NCI-H82 treated with DMSO at 0.1 percent for 48 hours (cell line): ENCODE results near the gene ESF1.
A peak's percentile ranks its signal among the peaks of the same experiment; 100 is the strongest.
"Not testable (repeated sequence)": the region's sequence is repeated elsewhere in the genome, so short reads cannot be mapped to it uniquely, and the experiment has no call there.

ENCODE experiments used
- DNase-seq: peaks from one replicate; lab custom pipeline; 2025; ENCODE audit not compliant: unreplicated experiment; lab: John Stamatoyannopoulos, UW

The ESF1 gene

DNA sequence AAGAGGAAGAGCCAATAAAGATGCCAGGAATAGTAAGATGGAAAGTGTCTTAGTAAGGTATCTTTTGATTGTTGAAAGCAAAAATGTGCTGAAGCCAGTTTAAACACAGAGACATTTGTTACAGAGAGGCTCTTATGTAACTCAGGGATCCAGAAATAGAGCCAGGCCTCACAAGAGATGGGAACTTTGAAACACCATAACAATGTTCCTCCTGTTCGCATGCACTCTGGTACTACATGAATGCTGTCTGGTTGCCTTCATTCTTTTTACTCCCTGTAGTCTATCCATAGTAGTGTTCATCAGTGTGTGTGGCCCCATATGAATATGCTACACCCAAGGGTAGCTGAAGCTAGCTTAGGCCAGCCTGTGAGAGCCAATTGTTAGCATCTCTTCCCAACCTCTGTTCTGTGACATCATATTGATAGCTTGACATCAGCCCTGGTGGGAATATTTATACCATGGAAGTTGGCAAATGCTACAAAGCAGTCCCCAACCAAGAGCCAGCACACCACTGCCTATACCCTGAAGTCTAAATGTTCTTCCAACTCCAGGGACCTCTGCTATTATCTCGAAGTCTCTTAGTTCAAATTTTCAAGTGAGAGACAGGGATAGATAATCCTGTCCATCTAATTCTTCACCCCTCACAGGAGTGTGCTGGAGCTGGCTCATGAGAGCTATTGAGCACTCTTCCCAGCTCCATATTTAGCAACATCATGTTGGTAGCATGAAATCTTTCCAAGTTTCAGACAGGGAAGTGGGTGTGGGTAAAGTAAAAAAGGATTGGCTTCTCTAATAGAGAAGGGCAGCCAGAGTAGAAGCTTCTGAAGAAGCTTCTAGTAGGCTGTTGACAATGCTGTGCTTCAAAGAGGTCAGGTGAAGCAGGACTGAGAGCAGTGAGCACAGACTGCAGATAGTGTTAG, 7.1 kb upstream of the ESF1 start:
- DNase-seq = no peak

- DNase-seq = no peak
Observed at GRCh38 chr20:13790708-13791107, 6.0 kb upstream of the ESF1 start.

DNA sequence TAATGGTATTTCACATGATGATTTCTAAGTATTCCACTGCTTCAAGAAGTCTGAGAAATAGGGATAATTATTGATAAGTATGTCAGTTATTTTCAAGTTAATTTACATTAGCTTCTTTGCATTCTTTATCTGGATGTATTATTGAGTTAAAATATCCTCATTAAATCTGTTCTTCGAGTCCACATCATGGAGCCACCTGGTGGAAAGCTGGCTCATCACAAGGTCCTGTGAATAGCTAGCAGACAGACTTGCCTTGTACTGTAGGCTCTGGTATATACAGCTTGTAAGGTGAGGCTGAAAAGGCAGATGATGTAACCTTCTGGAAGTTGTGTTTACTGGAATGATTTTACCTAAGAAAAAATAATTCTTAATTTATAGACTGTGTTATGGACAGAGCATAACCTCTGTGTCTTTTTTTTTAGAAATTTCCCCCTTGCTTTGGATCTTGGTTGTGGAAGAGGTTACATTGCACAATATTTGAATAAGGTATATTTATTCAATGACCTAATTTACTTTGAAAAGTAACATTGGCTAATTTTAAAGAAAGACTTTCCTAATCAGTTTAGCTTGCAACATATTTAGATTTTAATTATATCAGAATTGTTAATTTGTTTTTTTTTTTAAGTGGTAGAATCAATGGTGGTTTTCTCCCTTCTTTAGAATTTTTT, 3.6 kb upstream of the ESF1 start:
- DNase-seq = peak; percentile 6

DNA sequence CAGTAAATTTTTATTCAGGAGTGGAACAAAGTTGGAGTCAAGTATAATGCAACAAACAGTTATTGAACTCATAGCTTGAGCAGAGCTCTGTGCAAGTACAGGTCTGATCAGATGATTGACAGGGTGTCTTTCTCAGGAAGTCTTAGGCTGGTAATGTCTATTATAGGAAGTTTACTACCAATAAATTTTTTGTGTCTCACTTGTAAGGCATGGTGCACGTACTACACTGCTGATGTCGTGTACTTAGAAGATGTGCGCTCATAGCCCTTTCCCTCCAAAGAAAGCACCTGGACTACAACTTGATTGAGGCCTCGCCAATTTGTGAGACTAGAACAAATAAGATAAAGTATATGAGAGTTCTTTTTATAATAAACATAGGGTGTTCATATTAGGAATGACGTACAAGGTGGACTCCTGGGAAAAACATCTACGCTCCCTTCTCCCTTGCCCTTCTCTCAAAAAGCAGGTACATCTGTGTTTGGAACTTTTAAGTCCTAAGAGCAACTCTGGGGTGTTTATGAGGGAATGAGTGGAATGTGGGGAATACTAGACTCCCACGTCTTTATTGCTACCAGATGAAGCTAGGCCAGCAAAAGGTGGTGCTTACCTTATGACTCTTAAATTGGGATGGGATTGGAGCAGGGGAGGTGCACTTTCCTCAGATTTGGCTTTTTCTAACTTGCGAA, 1.6 kb upstream of the ESF1 start:
- no peak for DNase-seq

- DNase-seq = no peak
Observed at GRCh38 chr20:13784271-13784892, 337 bp downstream of the ESF1 start.

- DNase-seq = no peak
Observed at GRCh38 chr20:13783528-13783927, 1.2 kb downstream of the ESF1 start.

DNA sequence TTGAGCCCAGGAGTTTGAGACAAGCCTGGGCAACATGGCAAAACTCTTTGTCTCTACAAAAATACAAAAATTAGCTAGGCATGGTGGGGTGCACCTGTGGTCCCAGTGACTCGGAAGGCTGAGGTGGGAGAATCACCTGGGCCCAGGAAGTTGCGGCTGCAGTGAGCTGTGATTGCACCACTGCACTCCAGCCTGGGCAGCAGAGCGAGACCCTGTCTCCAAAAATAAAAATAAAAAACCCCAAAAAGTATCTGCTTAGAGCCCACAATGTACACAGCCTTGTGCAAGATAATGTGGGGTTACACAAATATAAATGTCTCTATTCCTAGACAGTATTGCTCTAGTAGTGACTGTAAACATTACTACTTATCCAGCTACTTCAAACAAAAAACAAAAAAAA, 5.9 kb downstream of the ESF1 start:
- DNase-seq = no peak

- no peak for DNase-seq
Observed at GRCh38 chr20:13777171-13777601, 7.5 kb downstream of the ESF1 start.

DNA sequence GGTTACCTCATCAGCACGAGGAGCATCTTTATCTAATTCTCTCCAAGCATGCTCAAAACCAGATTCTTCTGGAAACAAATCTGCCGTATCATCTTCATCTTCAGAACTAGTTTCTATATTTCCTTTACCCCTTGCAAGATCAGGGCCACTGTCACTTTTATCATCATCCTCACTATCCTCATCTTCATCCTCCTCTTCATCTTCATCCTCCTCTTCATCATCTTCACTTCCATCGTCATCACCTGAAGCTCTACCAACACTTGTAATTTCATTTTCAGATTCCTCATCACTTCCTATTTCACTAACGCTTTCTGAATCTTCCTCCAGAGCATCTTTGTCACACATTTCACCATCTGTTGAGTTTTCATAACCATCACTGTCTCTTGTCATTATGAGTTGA, 8.9 kb downstream of the ESF1 start:
- DNase-seq = no peak

DNA sequence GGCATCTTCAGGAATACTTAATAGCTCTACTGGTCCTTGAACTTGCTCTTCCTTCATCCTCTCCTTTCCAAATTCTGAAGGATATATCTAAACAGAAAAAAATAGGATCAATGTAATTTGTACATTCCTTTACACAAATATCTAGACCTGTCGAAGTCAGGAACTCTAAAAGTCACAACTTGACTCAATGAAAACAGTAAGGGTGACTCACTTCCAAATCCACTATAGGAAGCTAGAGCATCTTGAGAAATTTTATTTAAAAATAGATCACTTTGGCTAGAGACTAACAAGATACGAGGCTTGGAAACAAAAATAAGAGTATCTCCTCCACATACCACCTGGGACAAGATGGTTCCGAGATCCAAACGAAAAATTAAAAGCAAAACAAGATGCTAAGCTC, 12.2 kb downstream of the ESF1 start:
- no peak for DNase-seq

- DNase-seq = peak; percentile 20
Observed at GRCh38 chr20:13771853-13772453, 12.8 kb downstream of the ESF1 start.

DNA sequence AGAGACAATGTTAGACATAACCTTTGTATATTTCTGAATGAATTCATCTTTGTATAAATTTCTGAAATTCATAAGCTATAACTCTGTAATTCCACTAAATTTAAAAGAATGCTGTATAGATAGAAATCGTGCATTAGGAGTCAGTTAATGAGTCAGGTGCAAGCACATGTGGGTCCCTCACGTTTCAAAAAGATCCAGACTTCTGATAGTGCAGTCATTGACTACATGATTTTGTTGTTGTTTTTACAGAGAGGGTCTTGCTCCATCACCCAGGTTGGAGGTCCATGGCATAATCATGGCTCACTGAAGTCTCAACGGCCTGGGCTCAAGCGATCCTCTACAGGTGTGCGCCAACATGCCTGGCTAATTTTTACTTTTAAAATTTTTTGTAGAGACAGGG, 14.6 kb downstream of the ESF1 start:
- no peak for DNase-seq

DNA sequence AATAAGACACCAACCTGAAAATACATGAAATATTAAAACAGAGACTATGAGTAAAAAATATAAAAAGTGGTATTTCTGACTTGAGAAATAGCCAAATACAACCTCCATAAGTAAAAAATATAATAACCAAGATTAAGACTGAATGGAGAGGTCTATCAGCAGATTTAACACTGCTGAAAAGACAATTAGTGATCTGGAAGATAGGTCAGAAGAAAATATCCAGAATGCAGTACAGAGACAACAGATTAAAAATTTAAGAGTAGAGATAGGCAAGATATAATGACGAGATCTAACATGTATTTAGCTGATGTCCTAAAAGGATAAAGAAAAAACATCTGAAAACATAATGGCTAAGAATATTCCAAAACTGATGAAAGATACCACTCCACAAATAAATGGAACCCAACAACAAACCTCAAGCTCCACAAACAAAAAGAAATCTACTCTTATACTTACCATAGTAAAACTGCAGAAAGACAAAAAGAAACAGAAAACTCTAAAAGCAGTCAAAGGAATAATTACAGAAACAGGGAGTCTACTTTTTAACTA, 18.8 kb downstream of the ESF1 start:
- DNase-seq = no peak

DNA sequence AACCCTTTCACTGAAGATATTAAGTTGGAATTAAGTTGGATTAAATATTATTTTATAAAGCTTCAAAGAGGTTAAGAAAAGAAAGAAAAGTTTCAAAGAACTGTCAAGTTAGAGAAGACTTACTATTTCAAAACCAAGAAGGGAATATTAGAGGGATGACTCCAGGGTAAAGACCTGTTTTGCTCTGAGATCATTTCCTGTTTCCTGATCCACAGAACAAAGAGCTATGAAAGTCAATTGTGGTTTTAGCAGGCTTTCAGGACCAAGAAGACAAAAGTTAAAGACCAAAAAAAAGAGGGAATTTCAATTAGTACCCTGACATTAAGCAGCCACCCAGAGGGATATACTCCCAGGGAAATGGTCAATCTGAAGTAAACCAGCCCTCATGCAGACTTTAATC, 19.4 kb downstream of the ESF1 start:
- DNase-seq = no peak

DNA sequence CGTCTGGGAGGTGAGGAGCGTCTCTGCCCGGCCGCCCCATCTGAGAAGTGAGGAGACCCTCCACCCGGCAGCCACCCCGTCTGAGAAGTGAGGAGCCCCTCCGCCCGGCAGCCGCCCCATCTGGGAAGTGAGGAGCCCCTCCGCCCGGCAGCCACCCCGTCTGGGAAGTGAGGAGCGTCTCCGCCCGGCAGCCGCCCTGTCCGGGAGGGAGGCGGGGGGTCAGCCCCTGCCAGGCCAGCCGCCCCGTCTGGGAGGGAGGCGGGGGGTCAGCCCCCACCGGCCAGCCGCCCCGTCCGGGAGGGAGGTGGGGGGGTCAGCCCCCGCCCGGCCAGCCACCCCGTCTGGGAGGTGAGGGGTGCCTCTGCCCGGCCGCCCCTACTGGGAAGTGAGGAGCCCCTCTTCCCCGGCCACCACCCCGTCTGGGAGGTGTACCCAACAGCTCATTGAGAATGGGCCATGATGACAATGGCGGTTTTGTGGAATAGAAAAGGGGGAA, 24.2 kb downstream of the ESF1 start:
- DNase-seq = not testable (repeated sequence)

GRCh38 chr20:13758884-13759283, 25.8 kb downstream of the ESF1 start:
- DNase-seq = no peak

DNA sequence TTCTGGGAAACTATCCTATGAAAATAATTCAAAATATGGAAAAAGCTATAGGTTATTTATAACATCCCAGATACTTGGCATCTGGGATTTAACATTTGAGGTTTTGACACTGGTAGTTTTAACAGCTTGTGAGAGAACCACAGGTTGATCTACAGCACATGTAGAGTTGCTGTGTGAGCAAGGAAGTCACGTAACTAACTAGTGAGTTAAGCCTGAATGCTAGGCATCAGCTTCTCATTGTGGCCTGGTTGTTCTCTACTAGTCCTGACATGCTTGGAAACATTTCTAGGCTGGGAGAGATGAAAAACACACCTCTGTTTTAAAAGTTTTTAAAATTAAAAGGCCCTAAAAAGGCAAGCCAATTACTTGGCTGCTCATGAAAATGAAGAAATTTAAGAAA, 28.2 kb downstream of the ESF1 start:
- DNase-seq = no peak

GRCh38 chr20:13755809-13756208, 28.9 kb downstream of the ESF1 start:
- DNase-seq = no peak

GRCh38 chr20:13753436-13754036, 31.2 kb downstream of the ESF1 start:
- no peak for DNase-seq

GRCh38 chr20:13749811-13750210, 34.9 kb downstream of the ESF1 start:
- no peak for DNase-seq
